Left ventricle myocardium inferior (tissue), 1 donor: ENCODE data around the gene HSD17B8. TPM values are rescaled to one million over a fixed set of nuclear protein-coding genes. Genes with fewer than 3 reads are reported as not detected.

Source experiments
- DNase-seq: peaks from one replicate; pipeline ENCODE4 v3.0.0-alpha.2; 2020
- H3K27ac ChIP-seq: fragments of 200-600 bp; replicated peaks from 2 replicates; pipeline ENCODE4 v1.8.0; 2021
- H3K27me3 ChIP-seq: fragments of 200-600 bp; 2 replicates; pipeline ENCODE4 v1.8.0; 2021; ENCODE audit warnings: low read depth
- H3K36me3 ChIP-seq: fragments of 200-600 bp; 2 replicates; pipeline ENCODE4 v1.8.0; 2021
- H3K4me1 ChIP-seq: fragments of 200-600 bp; 2 replicates; pipeline ENCODE4 v1.8.0; 2021
- H3K4me3 ChIP-seq: fragments of 200-600 bp; 2 replicates; pipeline ENCODE4 v1.8.0; 2021; ENCODE audit warnings: mild to moderate bottlenecking, moderate library complexity
- H3K9me3 ChIP-seq: fragments of 200-600 bp; replicated peaks from 2 replicates; pipeline ENCODE4 v1.8.0; 2021
- intact Hi-C: fragments of 100-400 bp; cut with micrococcal nuclease; formaldehyde crosslinking; loops from one replicate; pipeline ENCODE4 v1.11.0; 2022
- long read RNA-seq: library from polyadenylated mRNA; unstranded; transcript quantifications from one replicate; pipeline ENCODE4 v2.0.0, GENCODE V29; 2021
- total RNA-seq: library from RNA; stranded (reverse); fragmentation: NEBNext Ultra II Directional; extraction: Animal tissue kit (Norgen Biotek cat#: 25700); gene quantifications from one replicate; pipeline ENCODE4 v1.2.1, GENCODE V29; 2021
- TF ChIP-seq, protein P1 (sequence below): fragments of 200-600 bp; IDR thresholded peaks from 2 replicates; pipeline ENCODE4 v1.8.0; 2021; ENCODE audit warnings: antibody characterized with exemption, mild to moderate bottlenecking, borderline replicate concordance
- donor health status: DM: no; HTN: yes; CAD: no; lungs with severe emphysema.

The HSD17B8 gene
- 18.2 TPM for total RNA-seq
- long read RNA-seq, transcript HSD17B8-203 (9 exons, 990 nt), result major isoform, 9 of 10 reads
- long read RNA-seq, partial matches to known transcripts, result 1 of 10 reads
- long read RNA-seq, other reads (novel, unspliced or antisense), result 0 of 10 reads

DNA sequence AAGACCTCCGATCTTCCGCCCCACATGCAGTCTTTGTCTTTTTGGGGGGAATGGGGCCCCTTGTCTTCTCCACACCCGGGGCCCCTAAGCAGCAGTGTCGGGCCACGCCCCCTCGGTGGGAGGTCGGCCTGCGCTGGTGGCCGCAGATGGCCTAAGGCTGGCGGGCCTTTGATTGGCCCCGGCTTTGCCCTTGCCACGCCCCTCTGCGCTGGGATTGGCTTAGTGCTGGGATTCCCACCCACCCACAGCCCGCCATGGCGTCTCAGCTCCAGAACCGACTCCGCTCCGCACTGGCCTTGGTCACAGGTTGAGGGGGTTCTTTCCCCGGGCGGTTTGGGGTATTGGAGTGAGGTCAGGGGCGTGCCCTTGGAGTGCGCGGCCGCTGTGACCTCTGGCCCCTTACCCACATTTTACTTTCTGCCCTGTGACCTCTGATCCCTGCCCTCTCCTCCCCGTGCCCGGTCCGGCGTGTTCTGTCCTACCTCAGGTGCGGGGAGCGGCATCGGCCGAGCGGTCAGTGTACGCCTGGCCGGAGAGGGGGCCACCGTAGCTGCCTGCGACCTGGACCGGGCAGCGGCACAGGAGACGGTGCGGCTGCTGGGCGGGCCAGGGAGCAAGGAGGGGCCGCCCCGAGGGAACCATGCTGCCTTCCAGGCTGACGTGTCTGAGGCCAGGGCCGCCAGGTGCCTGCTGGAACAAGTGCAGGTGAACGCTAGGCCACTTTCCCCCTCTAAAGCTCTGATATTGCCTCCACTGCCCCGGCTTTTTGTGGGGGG is at the start of gene HSD17B8:
Gene HSD17B8 (plus strand): TSS at position 241 of the 776 bp plus-strand sequence. CDS start 14 bp downstream, at position 255.
- TF ChIP-seq, protein P1, sequence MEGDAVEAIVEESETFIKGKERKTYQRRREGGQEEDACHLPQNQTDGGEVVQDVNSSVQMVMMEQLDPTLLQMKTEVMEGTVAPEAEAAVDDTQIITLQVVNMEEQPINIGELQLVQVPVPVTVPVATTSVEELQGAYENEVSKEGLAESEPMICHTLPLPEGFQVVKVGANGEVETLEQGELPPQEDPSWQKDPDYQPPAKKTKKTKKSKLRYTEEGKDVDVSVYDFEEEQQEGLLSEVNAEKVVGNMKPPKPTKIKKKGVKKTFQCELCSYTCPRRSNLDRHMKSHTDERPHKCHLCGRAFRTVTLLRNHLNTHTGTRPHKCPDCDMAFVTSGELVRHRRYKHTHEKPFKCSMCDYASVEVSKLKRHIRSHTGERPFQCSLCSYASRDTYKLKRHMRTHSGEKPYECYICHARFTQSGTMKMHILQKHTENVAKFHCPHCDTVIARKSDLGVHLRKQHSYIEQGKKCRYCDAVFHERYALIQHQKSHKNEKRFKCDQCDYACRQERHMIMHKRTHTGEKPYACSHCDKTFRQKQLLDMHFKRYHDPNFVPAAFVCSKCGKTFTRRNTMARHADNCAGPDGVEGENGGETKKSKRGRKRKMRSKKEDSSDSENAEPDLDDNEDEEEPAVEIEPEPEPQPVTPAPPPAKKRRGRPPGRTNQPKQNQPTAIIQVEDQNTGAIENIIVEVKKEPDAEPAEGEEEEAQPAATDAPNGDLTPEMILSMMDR, result no peak
- peak; percentile 96 for DNase-seq
- Histone ChIP-seq H3K4me3 (peak within 1 kb of the TSS; percentile 73), H3K27me3 (no peaks in the 10 kb centered on the region), H3K36me3 (peaks cover 29% of the 10 kb centered on the region), H3K27ac (peak within 1 kb of the TSS; percentile 81), H3K4me1 (peaks cover 79% of the 10 kb centered on the region), H3K9me3 (no peaks in the 10 kb centered on the region)
- intact Hi-C loops, result no loop called here

DNA sequence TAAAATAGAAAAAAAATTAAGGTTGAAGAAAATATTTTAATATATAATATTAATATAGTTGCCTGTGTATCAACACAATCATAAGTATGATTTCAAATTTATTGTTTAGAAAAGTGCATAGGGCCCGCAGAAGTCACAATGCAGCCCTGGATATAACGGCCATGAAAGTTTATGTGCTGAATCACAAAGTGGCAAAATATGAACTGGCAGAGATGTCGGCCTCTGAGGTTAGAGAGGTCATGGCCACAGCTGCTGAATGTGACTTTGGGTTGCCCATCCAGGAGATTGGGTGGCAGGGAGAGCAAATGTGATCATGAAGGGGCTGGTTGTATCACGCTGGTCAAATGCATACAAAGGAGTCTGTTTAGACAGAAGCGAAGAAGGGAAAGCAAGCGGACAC is 47.9 kb upstream of the HSD17B8 start:
- intact Hi-C loops, result no loop called here
- H3K4me3 ChIP-seq, result no peak overlapping the region
- H3K36me3 ChIP-seq, result no peaks in the 10 kb centered on the region
- no peak for DNase-seq
- TF ChIP-seq, protein P1, result no peak
- peaks cover 3% of the 10 kb centered on the region for H3K27me3 ChIP-seq
- H3K4me1 ChIP-seq, result peaks cover 10% of the 10 kb centered on the region
- peaks cover 17% of the 10 kb centered on the region for H3K9me3 ChIP-seq
- H3K27ac ChIP-seq, result no peak overlapping the region

DNA sequence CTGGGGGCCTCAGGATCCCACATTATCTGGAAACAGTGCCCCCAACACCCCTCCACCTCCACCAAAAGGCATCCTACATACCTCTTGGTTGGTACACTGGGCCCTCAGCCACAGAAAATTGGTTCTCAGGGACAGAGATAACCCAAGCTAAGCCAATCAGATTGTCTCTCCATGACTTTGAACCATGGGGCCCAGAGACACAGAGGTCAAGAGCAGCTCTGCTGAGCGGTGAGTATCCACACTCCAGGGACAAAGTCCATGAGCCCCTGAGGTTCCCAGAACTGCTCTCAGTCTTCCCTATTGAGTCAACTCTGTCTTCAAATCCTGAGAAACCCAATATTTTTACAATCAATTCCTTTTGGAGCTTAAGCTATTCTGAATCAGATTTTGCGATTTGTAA is 47.5 kb upstream of the HSD17B8 start:
- H3K36me3 ChIP-seq, result no peaks in the 10 kb centered on the region
- H3K4me3 ChIP-seq, result no peak overlapping the region
- peaks cover 12% of the 10 kb centered on the region for H3K9me3 ChIP-seq
- H3K27me3 ChIP-seq, result no peaks in the 10 kb centered on the region
- TF ChIP-seq, protein P1, result no peak
- peaks cover 14% of the 10 kb centered on the region for H3K4me1 ChIP-seq
- no peak overlapping the region for H3K27ac ChIP-seq
- intact Hi-C loops, result no loop called here
- DNase-seq, result no peak

DNA sequence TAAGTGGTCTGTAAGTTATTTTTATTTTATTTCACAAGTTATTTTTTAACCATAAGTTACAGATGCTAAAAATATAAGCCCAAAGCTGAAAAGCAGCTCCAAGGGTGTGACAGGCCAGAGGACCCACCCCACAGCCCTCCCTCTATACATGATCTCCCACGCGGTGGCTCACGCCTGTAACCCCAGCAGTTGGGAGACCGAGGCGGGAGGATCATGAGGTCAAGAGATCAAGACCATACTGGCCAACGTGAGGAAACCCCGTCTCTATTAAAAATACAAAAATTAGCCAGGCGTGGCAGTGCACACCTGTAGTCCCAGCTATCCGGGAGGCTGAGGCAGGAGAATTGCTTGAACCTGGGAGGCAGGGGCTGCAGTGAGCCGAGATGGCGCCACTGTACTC is 44.4 kb upstream of the HSD17B8 start:
- intact Hi-C loops, result loop anchor here (5.0 kb wide), 1 partner anchor 87 kb away; no protein-coding TSS in a partner anchor
- H3K36me3 ChIP-seq, result no peaks in the 10 kb centered on the region
- no peak for DNase-seq
- H3K9me3 ChIP-seq, result no peaks in the 10 kb centered on the region
- no peaks in the 10 kb centered on the region for H3K27me3 ChIP-seq
- peaks cover 16% of the 10 kb centered on the region for H3K4me1 ChIP-seq
- H3K4me3 ChIP-seq, result no peak overlapping the region
- TF ChIP-seq, protein P1, result no peak
- no peak overlapping the region for H3K27ac ChIP-seq

DNA sequence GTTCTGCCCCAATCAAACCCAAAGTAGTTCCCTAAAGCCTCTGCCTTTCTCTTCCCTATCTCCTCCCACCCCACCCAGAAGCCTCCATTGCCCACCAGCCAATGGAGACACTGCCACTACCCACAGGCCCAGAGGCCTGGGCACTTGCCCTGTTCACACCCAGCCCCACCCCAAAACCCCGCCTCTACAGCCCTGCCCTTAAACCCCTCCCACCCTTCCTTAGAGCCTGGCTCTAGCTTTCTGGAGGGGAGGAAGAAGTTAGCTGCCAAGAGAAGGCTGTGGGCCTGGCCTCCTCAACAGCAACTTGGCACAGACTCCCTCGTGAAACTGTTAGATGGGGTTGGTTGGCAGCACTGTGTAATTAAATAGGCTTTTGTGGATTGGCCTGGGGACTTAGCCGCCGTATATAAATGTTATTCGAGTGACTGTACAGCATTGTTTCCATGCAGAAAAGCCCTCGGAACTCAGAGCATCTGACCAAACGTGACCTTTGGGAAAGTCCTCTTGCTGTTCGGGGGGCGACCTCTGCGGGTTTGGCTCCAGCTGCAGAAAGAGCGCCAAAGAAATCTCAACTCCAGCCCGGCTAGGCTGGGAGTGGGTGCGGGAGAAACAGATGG is 43.6 kb upstream of the HSD17B8 start:
- peak overlapping the region; percentile 67 for H3K4me3 ChIP-seq
- DNase-seq, result no peak
- no peaks in the 10 kb centered on the region for H3K27me3 ChIP-seq

More for the DNA sequence above, 43.6 kb upstream of the HSD17B8 start:
- Histone ChIP-seq H3K4me1 (peaks cover 16% of the 10 kb centered on the region), H3K9me3 (no peaks in the 10 kb centered on the region), H3K27ac (peak overlapping the region; percentile 43), H3K36me3 (no peaks in the 10 kb centered on the region)
- intact Hi-C loops, result loop anchor here (5.0 kb wide), 1 partner anchor 86 kb away; no protein-coding TSS in a partner anchor
- TF ChIP-seq, protein P1, result no peak
